Osteoblast (primary cell): ENCODE results near the gene BIRC5. TPM values are rescaled to one million over a fixed set of nuclear protein-coding genes. Genes with fewer than 3 reads are reported as not detected.

Experiments used
- DNase-seq: peaks from one replicate; pipeline ENCODE4 v3.0.0; 2011; ENCODE audit warnings: low spot score, mixed read lengths; ENCODE audit not compliant: insufficient read length; ENCODE audit errors: missing footprints
- H2AFZ ChIP-seq: 2 replicates; pipeline ENCODE4 v1.6.0; 2011; ENCODE audit warnings: mild to moderate bottlenecking, low read length
- H3K27ac ChIP-seq: 2 replicates; pipeline ENCODE4 v1.5.1; 2011; ENCODE audit warnings: mild to moderate bottlenecking, low read depth, low read length, moderate library complexity
- H3K27me3 ChIP-seq: 2 replicates; pipeline ENCODE4 v1.6.0; 2012; ENCODE audit warnings: mild to moderate bottlenecking, control low read depth, inconsistent platforms, low read length, moderate library complexity; ENCODE audit not compliant: insufficient read depth
- H3K36me3 ChIP-seq: 2 replicates; pipeline ENCODE4 v1.5.1; 2011; ENCODE audit warnings: mild to moderate bottlenecking, low read length, control low read depth, moderate library complexity; ENCODE audit not compliant: insufficient read depth
- H3K4me1 ChIP-seq: 2 replicates; pipeline ENCODE4 v1.5.1; 2011; ENCODE audit warnings: mild to moderate bottlenecking, low read length, control low read depth, moderate library complexity; ENCODE audit not compliant: insufficient read depth
- H3K4me2 ChIP-seq: 2 replicates; pipeline ENCODE4 v1.6.0; 2011; ENCODE audit warnings: mild to moderate bottlenecking, low read length; ENCODE audit not compliant: insufficient read depth
- H3K4me3 ChIP-seq: fragments of 200-600 bp; sonication (generic); 3 replicates; pipeline ENCODE4 v1.5.1; 2012; ENCODE audit warnings: mild to moderate bottlenecking, low read length, inconsistent platforms; ENCODE audit not compliant: insufficient read depth
- H3K79me2 ChIP-seq: 2 replicates; pipeline ENCODE4 v1.6.0; 2012; ENCODE audit warnings: mild to moderate bottlenecking, low read length, control low read depth, inconsistent platforms; ENCODE audit not compliant: insufficient read depth
- H3K9me3 ChIP-seq: 2 replicates; pipeline ENCODE4 v1.5.1; 2011; ENCODE audit warnings: low read depth, low read length, control low read depth
- H4K20me1 ChIP-seq: 2 replicates; pipeline ENCODE4 v1.6.0; 2012; ENCODE audit warnings: mild to moderate bottlenecking, low read length, control low read depth; ENCODE audit not compliant: insufficient read depth
- small RNA-seq: library from RNA; depleted of rRNA; stranded (forward); fragments of <200 nt; gene quantifications from one replicate; pipeline ENCODE3, GENCODE V24; 2012
- total RNA-seq: library from RNA; depleted of rRNA; stranded (reverse); fragments of >200 nt; gene quantifications from 2 replicates; pipeline ENCODE4 v1.2.3, GENCODE V29; 2012
- TF ChIP-seq, protein P1 (sequence below): IDR thresholded peaks from 2 replicates; pipeline ENCODE4 v1.5.1; 2011; ENCODE audit warnings: mild to moderate bottlenecking, low read depth, low read length, moderate library complexity; ENCODE audit errors: extremely low read depth

The BIRC5 gene
- total RNA-seq, 1 donor: 8.0 TPM

DNA sequence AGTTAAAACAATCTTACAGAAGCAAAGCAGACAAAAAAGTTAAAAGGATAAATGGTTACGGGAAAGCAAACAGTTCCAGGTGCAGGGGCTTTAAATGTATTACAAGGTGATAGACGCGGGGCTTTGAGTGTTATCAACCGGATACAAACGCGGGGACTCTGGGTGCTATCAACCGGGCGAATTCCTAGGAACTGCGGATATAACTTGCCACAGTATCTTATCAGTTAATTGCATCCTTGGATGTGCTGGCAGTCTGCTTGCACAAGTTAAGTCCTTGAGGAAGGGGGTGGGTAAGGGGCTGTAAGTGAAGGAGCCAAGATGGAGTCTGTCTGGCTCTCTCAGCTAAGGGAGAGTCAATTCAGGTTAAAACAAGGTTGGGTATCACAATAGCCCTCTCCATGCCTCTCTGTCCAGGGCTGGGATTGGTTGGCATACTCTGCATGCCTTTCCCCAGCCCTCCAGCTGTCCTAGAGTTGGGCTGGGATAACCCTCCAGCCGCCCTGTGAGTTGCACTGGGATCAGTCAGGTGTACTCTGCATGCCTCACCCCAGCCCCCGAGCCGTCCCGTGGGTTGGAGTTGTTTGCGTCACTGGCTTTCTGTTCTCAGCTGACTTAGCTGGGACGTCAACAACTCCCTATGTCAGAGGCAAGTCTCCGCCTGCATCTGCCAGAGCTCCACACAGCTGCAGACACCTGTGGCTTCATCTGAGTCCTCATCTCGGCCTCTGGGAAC is 58.3 kb downstream of the BIRC5 start:
- TF ChIP-seq, protein P1, sequence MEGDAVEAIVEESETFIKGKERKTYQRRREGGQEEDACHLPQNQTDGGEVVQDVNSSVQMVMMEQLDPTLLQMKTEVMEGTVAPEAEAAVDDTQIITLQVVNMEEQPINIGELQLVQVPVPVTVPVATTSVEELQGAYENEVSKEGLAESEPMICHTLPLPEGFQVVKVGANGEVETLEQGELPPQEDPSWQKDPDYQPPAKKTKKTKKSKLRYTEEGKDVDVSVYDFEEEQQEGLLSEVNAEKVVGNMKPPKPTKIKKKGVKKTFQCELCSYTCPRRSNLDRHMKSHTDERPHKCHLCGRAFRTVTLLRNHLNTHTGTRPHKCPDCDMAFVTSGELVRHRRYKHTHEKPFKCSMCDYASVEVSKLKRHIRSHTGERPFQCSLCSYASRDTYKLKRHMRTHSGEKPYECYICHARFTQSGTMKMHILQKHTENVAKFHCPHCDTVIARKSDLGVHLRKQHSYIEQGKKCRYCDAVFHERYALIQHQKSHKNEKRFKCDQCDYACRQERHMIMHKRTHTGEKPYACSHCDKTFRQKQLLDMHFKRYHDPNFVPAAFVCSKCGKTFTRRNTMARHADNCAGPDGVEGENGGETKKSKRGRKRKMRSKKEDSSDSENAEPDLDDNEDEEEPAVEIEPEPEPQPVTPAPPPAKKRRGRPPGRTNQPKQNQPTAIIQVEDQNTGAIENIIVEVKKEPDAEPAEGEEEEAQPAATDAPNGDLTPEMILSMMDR: no peak
- Histone ChIP-seq H4K20me1 (no peaks in the 10 kb centered on the region), H3K36me3 (no peaks in the 10 kb centered on the region), H2AFZ (no peak overlapping the region), H3K4me1 (no peaks in the 10 kb centered on the region), H3K79me2 (no peaks in the 10 kb centered on the region), H3K27ac (no peak overlapping the region), H3K9me3 (no peaks in the 10 kb centered on the region), H3K4me2 (no peak overlapping the region), H3K4me3 (no peak overlapping the region), H3K27me3 (peaks cover 54% of the 10 kb centered on the region)
- DNase-seq: peak; percentile 75

GRCh38 chr17:78272914-78273258 is 58.8 kb downstream of the BIRC5 start:
- H3K79me2 ChIP-seq: no peaks in the 10 kb centered on the region
- H3K4me3 ChIP-seq: no peak overlapping the region
- H2AFZ ChIP-seq: no peak overlapping the region
- TF ChIP-seq, protein P1: no peak
- no peak for DNase-seq
- H3K4me1 ChIP-seq: no peaks in the 10 kb centered on the region
- H3K36me3 ChIP-seq: no peaks in the 10 kb centered on the region
- H3K27ac ChIP-seq: no peak overlapping the region
- H4K20me1 ChIP-seq: no peaks in the 10 kb centered on the region
- peaks cover 54% of the 10 kb centered on the region for H3K27me3 ChIP-seq
- no peak overlapping the region for H3K4me2 ChIP-seq
- H3K9me3 ChIP-seq: no peaks in the 10 kb centered on the region

GRCh38 chr17:78273813-78274212 is 59.8 kb downstream of the BIRC5 start:
- Histone ChIP-seq H3K4me3 (no peak overlapping the region), H3K27me3 (peaks cover 46% of the 10 kb centered on the region), H3K4me1 (no peaks in the 10 kb centered on the region), H3K27ac (no peak overlapping the region), H2AFZ (no peak overlapping the region), H3K79me2 (no peaks in the 10 kb centered on the region), H3K4me2 (no peak overlapping the region), H4K20me1 (no peaks in the 10 kb centered on the region), H3K36me3 (no peaks in the 10 kb centered on the region), H3K9me3 (no peaks in the 10 kb centered on the region)
- DNase-seq: peak; percentile 73
- TF ChIP-seq, protein P1: no peak

Small RNAs within 50 kb of the gene (small RNA-seq; reads per million reads assigned to genes)
- not detected for gene AC087645.1

Other genes with a start within 250 kb of the BIRC5 start
- under 0.01 TPM in 1 of 2 replicates, not detected in the other for gene TMC6, start 85.5 kb upstream of the BIRC5 start, total RNA-seq
- not detected in 2 replicates for gene TMC8, start 83.5 kb upstream of the BIRC5 start, total RNA-seq
- not detected in 2 replicates for gene C17orf99, start 67.9 kb upstream of the BIRC5 start, total RNA-seq
- gene SYNGR2, start 45.7 kb upstream of the BIRC5 start, total RNA-seq: 1.5 and 3.3 TPM in 2 replicates
- gene TK1, start 27.2 kb upstream of the BIRC5 start, total RNA-seq: 17.7 and 23.9 TPM in 2 replicates
- gene AFMID, start 26.9 kb upstream of the BIRC5 start, total RNA-seq: 20.0 and 23.2 TPM in 2 replicates
- not detected in 2 replicates for gene TMEM235, start 17.4 kb downstream of the BIRC5 start, total RNA-seq
- gene SOCS3, start 145.8 kb downstream of the BIRC5 start, total RNA-seq: 78.1 and 95.2 TPM in 2 replicates
- 34.4 and 39.5 TPM in 2 replicates for gene PGS1, start 164.4 kb downstream of the BIRC5 start, total RNA-seq